ENCODE results near the gene CPM.

GRCh38 chr12:68870443-68870842, 62.5 kb downstream of the CPM start:
- no peak for TF ChIP-seq REST (IDR thresholded peaks at IDR 0.05; ENCODE audit: insufficient read depth in 1 of 2, low read depth in 2 of 2, low read length in 2 of 2)
- no peak for TF ChIP-seq SIN3A (IDR thresholded peaks at IDR 0.05; ENCODE audit: borderline replicate concordance, insufficient read depth, low read length)
- no peak for TF ChIP-seq POLR2AphosphoS5 (IDR thresholded peaks at IDR 0.05; ENCODE audit: low read depth, low read length)
- TF ChIP-seq TAF1 (IDR thresholded peaks at IDR 0.05; ENCODE audit: borderline replicate concordance, insufficient read depth, low read length) = no peak

Data from PFSK-1 (cell line).